ENCODE results near the gene MCAM.

DNA sequence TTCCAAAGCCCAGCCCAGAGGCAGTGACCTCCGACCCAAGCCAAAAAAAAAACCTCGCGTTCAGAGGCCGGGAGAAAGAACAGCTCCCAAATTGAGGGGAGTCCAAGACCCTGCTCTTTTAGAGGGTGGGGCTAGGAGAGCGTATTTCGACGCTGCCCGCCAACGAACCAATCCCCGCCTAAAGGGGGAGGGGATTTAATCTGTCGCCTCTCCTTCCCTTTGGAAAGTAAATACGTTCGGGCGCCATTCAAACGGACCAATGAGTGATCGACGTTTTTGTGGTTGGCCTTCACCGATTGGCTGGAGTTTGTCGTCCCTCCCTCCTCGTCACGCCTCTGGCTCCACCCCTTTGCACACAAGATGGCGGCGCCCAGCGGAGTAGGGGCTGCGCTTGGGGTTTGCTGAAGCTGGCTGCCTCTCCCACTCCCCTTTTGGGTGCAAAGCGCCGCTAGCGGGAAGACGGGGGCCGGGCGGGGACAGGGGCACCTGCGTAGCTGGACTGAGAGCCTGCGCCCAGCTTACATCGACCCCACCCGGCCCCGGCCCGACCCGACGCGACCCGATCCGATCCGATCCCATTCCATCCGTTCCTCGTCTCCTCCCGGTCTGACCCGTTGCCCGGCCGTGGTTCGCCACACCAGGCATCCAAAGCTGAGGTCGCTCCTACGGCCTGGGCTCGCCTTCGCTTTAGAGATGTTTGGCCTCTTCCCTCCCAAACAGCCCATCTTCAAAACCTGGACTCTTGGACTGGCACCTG is 17.4 kb upstream of the MCAM start, which contains the start of gene RNF26:
- TF ChIP-seq, protein P1, sequence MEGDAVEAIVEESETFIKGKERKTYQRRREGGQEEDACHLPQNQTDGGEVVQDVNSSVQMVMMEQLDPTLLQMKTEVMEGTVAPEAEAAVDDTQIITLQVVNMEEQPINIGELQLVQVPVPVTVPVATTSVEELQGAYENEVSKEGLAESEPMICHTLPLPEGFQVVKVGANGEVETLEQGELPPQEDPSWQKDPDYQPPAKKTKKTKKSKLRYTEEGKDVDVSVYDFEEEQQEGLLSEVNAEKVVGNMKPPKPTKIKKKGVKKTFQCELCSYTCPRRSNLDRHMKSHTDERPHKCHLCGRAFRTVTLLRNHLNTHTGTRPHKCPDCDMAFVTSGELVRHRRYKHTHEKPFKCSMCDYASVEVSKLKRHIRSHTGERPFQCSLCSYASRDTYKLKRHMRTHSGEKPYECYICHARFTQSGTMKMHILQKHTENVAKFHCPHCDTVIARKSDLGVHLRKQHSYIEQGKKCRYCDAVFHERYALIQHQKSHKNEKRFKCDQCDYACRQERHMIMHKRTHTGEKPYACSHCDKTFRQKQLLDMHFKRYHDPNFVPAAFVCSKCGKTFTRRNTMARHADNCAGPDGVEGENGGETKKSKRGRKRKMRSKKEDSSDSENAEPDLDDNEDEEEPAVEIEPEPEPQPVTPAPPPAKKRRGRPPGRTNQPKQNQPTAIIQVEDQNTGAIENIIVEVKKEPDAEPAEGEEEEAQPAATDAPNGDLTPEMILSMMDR (conservative IDR thresholded peaks at IDR 0.05): no peak
- no peak for TF ChIP-seq EZH2 (IDR thresholded peaks at IDR 0.05; ENCODE audit: low read depth)

Data from PC-9 (cell line).